ENCODE data around the gene FKBP8. TPM values are rescaled to one million over a fixed set of nuclear protein-coding genes. Genes with fewer than 3 reads are reported as not detected.

Gene FKBP8
- total RNA-seq, 1 experiment from 2014 or later = 257 TPM

DNA sequence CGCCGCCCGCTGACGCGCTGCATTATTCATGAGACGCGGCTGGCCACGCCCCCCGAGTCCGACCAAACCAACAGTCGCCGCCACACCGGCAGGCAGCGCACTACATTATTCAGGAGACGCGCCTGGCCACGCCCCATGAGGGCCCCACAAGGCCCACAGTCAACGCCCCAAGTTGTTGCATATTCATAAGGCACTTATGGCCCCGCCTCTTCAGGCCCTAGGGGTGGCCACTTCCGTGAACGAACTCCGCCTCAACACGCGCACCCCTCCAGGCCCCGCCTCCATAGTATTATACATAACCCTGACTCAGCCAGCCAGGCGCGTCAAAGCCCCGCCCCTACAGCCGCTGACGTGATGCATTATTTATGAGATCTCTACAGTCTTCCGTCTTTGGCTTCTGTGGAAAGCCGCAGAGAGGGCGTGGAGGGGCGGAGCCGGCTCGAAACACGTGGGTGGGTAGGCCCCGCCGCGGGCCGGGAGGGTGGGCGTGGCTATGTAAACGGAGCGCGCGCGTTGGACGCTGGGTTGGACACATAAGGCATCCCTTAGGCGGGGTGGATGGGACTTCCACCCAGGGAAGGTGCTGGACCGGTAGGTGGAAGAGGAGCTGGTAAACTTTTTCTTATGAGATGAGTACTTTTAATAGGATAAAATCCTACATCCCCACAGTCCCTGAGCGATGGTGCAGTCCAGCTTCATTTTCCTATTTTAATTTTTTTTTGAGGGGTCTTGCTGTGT is 21.1 kb downstream of the FKBP8 start:
- peak; percentile 98 for DNase-seq (ENCODE audit: low spot score)

DNA sequence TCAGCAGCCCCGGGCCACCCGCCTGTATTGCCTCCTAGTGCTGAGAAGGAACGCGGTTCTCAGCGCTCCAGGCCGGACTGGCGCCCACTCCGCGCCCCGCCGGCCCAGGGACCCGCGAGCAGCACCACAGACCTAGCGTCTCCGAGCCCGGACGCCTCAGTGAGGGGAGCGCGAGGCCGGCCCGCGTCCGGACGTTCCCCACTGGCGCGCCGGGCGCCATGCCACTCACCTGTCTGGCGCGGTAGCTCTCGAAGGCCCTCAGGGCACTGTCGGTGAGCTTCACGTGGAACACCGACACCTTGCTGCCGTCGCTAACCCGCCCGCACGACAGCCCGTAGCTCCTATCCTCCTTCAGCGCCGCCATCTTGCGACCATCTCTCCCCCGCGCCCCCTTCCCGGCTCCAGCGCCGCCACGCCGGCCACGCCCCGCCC is 21.7 kb downstream of the FKBP8 start, which contains the start of gene ELL:
Gene ELL (minus strand): TSS at position 379 of the 432 bp plus-strand sequence. CDS start 15 bp downstream, at position 364.
- DNase-seq (ENCODE audit: low spot score) = no peak

DNA sequence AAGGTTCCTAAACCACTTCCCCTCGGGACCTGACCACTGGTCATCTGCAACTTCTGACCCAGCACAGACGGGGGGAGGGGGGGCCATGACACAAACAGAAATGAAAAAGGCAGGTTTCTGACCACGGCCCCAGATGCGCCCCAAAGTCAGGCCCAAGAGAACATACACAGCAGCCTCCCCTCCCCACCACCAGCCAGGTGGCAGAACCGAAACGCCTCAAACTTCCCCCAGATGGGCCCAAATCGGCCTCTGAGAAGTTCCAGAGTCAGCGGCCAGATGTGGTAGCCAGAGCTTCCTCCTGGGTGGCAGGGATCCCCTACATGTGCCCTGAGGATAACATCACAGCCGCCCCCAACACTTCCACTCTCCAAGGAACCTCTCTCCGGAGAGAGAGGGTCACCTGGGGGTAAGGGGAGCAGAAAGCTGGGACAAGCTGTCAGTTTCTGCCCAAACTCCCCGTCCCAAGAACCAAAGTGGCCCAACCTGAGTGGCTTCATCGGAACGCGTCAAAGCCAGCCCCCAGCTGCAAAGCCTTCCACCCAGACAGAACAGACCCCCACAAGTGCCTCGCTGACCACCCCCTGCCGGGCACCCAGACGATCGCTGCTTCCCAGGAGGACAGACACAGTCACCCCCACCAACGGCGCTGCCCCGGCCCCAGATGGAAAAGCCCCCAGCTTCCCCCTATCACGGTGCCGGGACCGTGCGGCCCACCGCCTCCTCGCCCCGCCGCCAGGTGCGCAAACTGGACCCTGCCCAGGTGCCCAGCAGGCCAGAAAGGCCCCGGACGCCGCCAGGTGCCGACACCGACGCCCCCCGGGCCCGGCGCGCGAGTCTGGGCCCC is 22.3 kb downstream of the FKBP8 start:
- peak; percentile 19 for DNase-seq (ENCODE audit: low spot score)

DNA sequence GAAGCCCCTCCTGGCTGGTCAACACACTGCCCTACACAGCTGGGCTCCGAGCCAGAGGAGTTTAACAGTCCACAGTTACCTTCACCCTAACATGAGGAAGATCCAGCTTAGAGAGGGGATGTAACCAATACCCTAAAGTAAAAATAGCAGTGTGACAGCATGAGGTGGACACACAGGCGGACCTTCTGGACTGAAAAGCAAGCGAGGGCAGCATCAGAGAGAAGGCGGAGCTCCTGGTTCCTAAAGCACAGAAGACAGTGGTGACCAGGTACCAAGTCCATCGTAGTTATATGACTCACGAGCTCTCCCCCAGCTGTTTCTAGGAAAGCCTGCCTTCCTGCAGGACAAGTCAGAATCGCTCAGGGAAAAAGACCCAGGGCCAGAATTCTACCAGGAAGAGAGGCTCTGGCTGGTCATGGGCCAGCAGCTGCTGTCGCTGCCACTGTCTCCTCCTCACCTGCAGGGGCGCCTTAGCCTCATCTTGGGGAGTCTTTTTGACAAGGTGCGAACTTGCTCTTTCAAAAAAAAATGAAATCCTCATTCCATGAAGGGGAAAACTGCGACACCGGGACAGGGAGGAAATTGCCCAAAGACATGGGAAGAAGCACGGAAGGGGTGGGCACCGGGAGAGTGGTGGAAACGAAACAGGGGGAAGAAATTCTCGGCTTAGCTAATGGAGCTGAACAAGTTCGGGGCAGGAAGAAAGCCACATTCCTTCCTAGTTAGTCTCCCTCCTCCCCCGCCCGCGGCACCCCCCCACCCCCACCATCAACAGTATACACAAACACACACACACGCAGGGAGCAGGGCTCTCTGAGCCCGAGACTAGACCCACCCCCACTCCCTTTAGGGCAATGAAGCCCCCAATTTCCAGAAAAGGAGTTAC is 23.2 kb downstream of the FKBP8 start:
- peak; percentile 83 for DNase-seq (ENCODE audit: low spot score)

DNA sequence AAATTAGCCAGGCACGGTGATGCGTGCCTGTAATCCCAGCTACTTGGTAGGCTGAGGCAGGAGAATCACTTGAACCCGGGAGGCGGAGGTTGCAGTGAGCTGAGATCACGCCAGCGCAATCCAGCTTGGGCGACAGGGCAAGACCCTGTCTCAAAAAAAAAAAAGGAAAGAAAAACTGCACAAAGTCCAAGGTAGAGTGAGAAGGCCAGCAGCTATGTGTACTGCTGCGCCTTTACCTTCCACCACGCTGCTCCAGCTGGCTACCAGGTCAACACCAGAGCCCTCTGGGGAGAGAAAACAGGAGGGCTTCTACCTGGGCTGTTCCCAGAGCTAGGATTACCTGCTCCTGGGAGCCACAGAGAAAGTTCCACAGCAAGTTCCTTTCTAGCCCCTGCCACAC is 24.7 kb downstream of the FKBP8 start:
- DNase-seq (ENCODE audit: low spot score) = no peak

DNA sequence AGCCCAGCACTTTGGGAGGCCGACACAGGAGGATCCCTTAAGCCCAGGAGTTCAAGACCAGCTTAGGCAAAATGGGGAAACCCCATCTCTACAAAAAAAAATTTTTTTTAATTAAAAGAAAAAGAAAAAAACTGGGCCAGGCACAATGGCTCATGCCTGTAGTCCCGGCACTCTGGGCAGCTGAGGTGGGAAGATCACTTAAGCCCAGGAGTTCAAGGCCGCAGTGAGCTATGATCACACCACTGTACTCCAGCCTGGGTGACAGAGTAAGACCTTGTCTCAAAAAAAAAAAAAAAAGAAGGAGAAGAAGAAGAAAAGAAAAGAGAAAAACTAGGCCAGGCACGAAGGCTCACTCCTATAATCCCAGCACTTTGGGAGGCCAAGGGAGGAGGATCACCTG is 25.8 kb downstream of the FKBP8 start:
- DNase-seq (ENCODE audit: low spot score) = no peak

DNA sequence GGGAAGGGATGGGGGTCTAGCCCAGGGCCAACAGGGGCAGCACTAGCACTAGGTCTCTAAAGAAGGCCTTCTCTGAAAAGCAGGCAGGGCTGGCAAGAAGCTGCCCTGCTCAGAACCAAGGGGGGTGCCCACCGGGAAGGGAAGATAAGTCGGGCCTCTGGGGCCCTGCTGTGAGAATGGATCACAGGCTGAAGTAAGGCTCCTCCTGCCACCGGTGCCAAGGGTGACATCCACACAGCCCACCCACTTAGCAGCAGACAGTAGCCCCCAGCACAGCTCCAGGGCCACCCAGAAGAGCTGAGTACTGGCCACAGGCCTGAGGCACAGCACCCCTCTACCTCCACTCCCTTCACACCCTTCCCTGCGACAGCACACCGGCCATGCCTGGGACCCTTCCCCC is 27.4 kb downstream of the FKBP8 start:
- no peak for DNase-seq (ENCODE audit: low spot score)

DNA sequence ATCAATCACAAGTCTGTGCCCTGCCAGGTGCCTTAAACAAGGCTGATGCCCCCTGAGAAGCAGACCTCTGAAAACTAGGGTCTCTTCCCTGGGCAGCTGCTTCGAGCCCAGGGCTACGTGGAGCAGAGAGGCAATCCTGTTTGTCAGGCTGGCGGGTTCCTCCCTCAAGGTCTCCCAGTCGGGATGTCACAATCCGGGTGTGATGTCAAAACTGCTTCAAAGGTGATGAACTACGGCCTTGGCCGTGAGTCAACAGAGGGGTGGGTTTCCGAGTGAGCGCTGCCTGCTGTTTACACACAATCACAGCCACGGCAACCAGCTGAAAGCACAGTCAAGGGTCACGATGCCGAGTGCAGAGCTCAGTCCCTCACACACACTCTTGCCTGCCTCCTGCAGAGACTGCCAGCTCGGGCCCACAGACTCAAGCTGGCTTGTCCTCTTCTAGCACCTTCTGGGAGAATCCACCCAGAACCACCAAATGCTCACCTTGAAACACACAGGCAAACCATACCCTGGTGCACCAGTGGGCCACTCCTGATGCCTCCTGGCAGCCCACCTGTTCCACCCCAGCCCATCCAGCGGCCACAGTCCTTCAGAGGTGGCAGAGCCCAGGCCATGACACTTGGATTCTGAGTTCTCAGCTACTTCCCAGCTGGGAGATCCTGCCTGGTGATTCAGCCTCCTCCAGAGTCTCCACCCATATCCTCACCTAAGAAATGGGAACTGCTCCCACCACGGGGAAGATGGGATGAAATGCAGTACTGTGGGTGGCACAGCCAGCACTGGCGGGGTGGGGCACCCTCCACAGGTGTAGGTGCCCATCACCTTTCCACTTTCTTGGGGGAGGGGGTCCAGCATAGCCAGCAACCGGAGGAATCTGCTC is 28.3 kb downstream of the FKBP8 start:
- DNase-seq (ENCODE audit: low spot score) = peak; percentile 81

DNA sequence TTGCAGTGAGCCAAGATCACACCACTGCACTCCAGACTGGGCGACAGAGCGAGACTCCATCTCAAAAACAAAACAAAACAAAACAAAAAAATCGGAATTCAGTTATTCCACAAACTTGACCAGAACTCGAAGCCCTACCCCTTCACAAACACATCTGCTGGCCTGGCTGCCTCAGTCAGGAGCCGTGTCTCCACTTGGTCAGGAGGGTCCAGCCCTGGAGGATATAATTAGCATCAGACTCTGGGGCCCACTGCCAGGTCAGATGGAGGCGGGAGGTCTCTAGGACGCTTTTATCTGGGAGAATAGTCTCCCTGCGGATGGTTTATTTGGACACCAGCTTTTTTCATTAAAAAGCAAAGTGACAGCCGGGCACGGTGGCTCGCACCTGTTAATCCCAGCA is 29.5 kb downstream of the FKBP8 start:
- DNase-seq (ENCODE audit: low spot score) = no peak

DNA sequence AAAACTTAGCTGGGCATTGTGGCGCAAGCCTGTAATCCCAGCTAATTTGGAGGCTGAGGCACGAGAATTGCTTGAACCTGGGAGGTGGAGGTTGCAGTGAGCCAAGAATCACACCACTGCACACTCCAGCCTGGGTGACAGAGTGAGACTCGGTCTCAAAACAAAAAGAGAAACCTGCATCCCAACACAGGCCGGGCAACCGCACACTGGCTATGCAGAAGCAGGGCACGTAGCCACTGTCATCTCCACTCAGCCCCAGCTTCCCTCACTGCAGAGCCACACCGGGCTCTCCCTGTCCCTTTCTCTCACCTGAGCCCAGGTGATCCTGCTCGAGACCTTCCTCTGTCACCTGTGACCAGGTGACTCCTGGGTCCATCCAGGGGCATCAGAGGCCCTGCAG is 33.2 kb downstream of the FKBP8 start:
- no peak for DNase-seq (ENCODE audit: low spot score)

DNA sequence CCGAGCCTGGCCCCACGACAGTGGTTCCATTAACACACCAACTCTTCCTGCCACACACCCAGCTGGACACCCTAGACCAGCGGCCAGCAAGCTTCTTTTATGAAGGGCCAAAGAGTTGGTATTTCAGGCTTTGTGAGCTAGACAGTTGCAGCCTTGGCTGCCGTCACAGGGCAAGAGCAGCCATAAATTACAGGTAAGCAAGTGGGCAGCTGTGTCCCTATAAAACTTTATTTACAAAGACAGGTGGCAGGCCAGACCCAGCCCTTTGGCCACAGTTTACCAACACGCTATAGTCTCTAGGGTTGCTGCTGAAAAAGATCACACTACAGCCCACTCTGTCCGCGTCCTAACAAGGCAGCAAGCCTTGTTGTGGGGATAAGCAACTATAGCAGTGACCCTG is 34.8 kb downstream of the FKBP8 start:
- DNase-seq (ENCODE audit: low spot score) = no peak

DNA sequence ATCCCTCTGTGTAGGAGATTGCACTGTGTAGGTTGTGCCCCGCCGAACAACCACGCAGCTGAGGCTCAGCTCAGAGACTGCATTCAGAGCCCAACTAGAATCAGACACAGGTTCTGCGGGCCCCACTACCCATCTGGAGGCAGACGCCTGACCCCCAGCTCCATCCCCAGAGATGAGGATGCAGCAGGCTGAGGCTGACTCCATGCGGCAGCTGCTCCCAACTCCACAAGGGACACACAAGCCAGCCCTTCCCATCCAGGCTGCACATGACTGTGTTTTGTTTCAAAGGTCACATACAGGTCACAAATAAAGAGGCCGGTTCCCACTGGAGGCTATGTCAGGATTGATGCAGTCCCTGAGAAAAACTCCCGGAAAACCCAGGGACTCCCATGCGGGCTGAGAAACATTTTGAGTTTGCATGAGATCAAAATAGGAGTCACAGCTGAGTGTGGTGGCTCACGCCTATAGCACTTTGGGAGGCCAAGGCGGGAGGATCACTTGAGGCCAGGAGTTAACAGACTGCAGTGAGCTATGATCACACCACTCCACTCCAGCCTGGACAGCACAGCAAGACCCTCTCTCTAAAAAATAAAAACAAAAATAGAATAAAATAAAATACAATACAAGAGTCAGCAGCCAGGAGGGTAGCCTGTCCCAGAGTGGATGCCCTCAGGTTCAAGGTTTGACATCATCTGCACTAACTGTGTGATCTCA is 35.5 kb downstream of the FKBP8 start:
- no peak for DNase-seq (ENCODE audit: low spot score)

DNA sequence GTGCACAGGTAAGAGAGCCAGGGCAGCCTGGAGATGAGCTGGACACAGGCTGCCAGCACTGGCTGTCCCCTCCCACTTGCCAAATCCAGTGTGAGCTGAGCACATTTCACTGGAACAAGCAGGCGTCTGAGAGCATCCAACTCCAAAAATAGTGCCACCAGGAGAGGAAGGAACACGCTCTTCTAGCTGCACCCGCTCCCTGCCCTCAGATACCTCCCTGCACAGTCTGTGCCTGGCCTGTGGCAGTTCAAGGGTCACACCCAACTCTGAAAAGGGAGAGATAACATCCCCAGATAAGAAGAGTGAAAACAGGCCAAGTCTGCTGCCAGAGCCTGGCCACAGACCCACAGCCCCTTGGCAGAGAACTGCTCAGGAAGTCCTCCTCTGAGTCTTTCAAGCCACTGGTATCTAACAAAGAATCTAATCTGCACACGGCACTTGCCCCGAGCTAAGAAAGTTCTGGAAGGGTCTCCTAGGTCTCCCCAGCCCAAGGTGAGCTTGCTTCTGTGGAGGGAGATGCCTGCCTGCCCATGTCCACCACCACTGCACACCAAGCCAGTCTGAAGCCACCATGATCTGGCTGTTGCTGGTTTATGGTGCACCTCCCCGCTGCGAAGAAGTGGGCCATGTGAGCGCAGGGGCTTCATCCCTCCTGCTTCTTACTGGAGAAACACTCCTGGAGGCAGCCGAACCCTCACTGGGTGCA is 36.2 kb downstream of the FKBP8 start:
- no peak for DNase-seq (ENCODE audit: low spot score)

DNA sequence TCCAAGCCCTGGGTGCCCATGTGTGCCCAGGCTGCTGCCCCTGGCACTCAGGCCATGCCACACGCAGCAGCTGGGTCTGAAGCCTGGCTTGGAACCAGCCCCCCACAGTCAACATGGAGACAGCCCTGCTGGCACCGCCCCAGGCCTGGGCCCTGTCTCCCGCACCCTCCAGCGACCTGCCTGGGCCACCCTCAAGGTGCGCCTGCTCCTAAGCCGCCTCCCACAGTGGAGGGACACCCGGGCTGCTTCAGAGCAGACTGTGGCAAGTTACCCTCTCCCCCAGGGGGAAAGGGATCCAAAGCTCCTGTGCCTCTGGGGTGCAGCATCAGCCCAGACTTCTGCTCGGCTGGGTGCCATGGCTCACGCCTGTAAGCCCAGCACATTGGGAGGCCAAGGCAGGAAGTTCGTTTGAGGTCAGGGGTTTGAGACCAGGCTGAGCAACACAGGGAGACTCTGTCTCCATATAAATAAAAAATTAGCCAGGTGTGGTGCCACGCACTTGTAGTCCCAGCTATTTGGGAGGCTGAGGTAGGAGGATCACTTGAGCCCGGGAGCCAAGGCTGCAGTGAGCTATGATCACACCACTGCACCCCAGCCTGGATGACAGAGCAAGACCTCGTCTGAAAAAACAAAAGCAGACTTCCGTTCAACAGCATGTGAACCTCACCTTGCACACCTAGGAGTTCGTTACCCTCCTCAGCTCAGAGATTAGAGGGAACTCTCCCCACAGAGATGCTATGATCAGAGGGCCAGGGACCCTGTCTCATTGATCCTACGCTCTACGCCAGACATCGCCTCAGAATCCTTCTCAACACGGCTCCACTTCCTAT is 37.1 kb downstream of the FKBP8 start:
- no peak for DNase-seq (ENCODE audit: low spot score)

DNA sequence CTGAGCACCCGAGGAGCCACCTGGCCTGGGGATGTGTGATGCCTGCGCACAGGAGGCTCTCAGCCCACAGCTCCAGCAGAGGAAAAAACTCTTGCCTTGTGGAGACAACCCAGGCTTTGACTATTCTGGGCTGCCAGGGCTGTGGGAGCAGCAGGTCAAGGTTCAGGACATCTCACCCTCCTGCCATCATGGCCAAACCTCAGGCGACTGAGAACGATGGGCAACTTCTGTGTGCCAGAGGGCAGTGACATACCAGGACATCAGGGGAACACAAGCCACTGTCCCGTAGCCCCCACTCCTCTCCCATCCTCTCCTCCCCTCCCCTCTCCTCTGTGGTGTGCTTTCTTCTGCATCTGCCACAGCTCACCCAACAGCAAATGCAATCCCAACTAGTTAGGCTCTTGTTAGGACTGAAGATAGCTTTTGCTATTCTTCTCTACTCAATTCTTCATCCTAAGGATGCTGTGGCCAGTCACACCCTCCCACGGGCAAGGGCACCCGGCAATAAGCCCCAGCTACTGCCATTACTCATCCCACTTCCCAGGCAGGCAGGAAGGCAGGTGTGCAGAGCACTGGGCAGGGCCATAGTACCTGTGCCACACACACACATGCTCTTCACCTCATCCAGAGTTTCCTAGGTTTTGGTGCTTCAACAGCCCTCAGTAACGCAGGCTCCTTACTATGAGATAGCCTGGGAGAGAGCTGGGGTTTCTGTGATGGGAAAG is 38.3 kb downstream of the FKBP8 start:
- DNase-seq (ENCODE audit: low spot score) = no peak

DNA sequence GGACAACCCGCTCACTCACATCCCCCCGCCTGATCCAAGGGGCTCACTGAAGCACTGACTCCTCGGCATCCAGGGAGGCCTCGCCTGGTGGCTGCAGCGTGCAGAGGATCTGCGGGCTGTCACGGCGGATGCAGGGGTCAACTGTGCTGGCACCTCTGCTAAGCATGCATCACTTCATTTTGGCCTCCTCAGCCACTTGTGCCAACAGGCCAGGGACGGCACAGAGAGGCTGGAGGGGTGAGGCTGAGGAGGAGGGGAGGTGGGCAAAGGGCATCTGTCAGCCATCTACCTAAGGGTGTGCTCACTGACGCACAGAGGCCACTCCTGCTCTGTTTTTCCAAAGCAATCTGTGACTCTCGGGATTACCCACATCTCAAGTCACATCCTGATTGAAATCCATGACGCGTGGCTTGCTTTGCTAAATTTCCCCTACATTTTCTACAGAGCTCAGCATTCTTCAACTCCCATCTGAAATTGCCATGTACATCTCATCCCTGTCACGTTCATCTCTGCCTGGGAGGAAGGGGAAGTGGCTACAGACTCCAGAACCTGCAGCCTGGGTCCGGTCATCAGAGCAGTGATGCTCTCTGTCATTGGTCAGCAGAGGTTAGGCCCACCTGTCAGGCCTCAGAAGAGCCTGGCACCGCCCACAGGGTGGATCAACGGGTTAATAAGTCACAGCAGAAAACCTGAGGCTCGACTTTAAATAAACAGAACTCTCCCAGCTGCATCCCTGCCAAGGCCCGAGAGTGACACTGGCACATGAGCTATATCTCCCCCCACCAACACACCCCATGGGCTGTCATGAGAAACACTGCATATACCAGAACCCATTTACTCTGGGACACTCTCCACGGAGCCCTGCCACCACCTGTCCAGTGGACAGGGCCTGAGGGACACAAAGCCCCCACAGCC is 39.1 kb downstream of the FKBP8 start:
- peak; percentile 88 for DNase-seq (ENCODE audit: low spot score)

Data from HT-29 (cell line).